Left colon (tissue), 2 donors: Measurements from ENCODE around the gene IGF2. TPM values are rescaled to one million over a fixed set of nuclear protein-coding genes. Genes with fewer than 3 reads are reported as not detected.
A peak's percentile ranks its signal among the peaks of the same experiment; 100 is the strongest.

Source experiments
- ATAC-seq: fragments of 200-7000 bp; cut with Tn5 transposase; one replicate; pipeline ENCODE4 v1.9.1; 2020; ENCODE audit warnings: mild to moderate bottlenecking, moderate library complexity
- DNase-seq, 2 donors: peaks; one replicate each; pipeline ENCODE4 v3.0.0-alpha.2; 2020
- intact Hi-C, 2 donors: fragments of 100-400 bp; cut with DNase I in 1 of 2; cut with micrococcal nuclease in 1 of 2; formaldehyde crosslinking; loops; one replicate each; pipeline versions ENCODE4 v1.11.2 to v1.14.0; 2022; cut with DNase I, micrococcal nuclease
- total RNA-seq, 2 donors: library from RNA; stranded (reverse); fragmentation: NEBNext Ultra II Directional; extraction: Animal tissue kit (Norgen Biotek cat#: 25700); gene quantifications; one replicate each; pipeline ENCODE4 v1.2.1, GENCODE V29; 2021
- donor health status: DM: no; HTN: no; CAD: no.
- donor health status: DM: yes; HTN: yes; CAD: no.

Gene IGF2
- total RNA-seq, 2 donors from 2014 or later, result 7.3 to 10.8 TPM

DNA sequence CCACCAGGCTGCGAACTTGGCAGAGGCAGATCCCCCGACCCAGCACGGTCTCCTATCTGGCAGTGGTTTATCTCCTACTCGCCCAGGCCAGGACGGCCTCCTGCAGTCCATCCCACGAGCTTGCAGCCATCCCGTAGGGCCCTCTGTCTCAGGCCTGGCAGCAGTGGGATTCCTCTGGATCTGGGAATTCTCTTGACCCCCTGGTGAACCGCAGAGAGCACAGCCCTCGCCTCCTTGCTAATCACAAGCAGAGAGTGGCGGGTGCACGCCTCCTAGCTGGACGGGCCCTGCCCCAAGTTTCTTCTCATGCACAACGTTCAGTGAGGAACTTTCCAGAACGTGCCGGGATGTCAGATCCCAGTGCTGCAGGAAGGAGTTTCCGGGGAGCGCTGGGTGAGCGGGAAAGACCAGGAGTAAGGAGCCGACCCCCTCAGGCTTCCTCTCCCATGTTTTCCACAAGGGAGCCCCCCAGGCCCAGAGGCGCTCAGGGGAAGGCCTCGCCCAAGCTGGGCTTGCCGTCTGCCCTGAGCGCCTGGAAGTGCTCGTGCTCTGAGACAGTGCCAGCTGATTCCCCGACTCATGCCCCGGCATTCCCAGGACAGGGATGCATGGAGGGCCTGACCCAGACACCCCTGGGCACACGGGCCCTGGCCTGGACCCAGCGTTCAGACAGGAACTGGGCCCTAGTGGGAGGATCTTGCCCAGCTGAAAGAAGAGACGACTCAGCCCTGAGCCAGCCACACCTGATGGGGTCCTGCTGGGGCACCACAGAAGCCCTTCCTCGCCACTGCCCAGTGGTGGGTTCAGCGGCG lies 24.6 kb downstream of the IGF2 start:
- ATAC-seq (no peak), DNase-seq (no peak)
- intact Hi-C loops, result no loop called here

DNA sequence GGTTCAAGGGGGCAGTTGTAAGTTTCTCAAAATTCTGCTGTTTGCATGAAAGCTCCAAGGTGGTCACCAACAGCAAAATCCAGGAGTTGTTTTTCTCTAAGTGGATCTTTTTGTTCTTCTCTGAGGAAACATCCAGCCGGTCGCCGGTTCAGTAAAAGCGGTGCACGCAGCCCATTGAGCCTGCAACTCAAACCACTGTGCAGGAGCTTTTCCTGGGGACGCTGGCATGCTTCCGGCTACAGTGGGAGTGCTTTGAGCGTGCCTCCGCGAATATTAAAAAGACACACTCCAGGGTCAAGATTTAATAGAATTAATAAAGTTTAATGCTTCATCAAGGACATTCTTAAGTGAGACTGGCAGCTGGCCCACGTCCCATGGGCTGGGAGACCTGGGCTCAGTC lies 25.4 kb downstream of the IGF2 start:
- ATAC-seq (no peak), DNase-seq (no peak)
- intact Hi-C loops, result no loop called here

DNA sequence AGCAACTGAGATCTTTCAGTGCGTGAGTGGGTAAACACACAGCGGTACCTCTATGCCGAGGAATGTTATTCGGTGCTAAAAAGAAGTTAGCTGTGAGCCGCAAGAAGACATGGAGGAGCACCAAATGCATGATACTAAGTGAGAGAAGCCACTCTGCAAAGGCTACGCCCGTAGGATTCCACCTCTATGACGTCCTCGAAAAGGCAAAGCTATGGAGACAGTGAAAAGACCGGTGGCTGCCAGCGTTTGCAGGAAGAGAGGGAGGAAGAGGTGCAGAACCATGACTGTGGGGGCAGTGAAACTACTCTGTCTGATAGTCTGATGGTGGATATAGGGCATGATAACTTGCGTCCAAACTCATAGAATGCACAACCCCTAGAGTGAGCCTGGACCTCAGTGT lies 28.7 kb downstream of the IGF2 start:
- ATAC-seq, result no peak

DNA sequence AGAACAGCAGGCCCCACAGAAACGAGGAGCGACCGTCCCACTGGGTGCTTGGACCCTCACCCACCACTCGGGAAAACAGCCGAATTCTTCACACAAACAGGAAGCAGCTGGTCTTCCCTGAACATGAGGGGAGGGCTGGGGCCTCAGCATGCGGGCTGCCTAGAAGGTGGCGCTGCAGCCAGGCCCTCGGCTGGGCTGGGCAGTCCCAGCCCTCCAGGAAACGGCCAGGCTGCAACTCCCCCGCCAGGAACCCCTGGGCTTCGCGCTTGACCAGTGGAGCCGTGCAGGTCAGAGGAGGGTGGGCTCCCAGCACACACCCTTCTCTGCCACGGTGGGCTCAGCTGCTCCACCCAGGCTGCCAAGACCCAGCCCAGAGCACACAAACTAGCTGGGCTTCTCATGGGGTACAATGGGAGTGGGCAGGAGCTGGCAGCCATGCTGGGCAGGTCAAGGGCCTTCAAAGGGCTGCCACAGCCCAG lies 29.6 kb downstream of the IGF2 start:
- peak in 1 of 2 donors; percentile 3 for DNase-seq
- intact Hi-C loops, result no loop called here
- no peak for ATAC-seq

More for the DNA sequence above, 28.7 kb downstream of the IGF2 start:
- intact Hi-C loops, result no loop called here
- no peak for DNase-seq

DNA sequence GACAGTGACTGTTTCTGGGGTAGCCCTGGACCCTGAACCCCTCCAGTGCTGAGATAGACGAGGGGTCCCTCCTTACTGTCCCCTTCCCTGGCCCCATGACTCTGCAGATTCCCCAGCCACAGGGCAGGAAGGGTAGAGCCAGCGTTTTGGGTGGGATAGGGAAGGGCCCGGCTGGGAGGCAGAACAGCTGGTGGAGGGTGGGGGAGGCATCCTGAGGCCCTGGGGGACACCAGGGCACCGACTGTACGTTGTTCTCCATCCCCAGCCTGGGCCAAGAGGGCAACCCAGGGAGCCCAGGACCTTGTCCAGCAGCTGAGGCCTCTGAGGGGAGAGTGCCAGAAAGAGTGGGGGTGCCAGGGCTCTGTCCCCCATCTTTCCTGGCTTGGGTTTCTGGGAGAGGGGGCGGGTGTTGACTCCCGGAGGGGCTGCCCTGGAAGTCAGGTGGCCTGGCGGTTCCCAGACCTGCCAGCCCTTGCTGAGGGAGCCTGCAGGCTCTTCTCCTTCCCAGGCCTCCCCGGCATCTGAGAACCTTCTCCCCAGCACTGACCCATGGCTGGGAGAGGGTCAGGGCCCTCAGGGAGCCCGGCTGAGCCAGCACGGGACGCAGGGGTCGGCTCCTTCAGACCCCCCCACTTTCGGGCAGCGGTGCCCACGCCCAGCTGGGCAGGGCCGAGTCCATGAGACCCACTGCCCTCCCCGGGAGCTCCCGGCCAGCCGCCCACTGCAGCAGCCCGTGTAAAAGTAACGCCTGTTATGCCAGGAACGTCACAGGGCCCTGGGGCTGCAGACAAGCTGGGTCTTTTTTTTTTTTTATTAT lies 30.3 kb downstream of the IGF2 start:
- DNase-seq, result no peak
- intact Hi-C loops, result no loop called here
- ATAC-seq, result no peak

DNA sequence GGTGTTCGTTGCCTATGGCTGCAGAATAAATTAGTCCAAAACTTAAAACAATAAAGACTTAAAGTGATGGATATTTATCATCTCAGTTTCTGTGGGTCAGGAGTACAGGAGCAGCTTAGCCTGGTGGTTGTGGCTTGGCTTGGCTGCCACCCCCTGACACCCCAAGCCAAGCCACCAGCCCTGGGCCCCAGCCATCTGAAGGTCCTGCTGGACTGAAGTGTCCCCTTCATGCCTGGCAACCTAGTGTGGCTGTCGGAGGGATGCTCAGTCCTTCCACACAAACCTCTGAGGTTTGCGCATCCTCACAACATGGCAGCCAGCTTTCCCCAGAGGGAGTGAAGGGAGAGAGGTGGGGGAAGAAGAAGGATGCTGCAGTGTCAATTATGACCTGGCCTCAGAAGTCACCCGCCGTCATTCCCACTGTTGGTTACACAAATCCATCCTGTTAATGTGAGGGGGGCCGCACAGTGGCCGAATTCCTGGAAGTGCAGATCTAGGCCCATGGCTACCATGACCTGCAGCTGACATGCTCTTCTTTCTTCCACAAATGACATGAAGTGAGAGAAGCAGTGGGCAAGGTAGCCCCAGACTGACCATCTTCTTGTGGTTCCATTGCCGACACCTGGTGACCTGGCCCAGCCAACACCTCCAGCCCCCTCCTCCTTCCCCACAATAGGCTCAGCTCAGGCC lies 31.1 kb downstream of the IGF2 start:
- intact Hi-C loops, result no loop called here
- ATAC-seq, result no peak
- DNase-seq, result no peak

DNA sequence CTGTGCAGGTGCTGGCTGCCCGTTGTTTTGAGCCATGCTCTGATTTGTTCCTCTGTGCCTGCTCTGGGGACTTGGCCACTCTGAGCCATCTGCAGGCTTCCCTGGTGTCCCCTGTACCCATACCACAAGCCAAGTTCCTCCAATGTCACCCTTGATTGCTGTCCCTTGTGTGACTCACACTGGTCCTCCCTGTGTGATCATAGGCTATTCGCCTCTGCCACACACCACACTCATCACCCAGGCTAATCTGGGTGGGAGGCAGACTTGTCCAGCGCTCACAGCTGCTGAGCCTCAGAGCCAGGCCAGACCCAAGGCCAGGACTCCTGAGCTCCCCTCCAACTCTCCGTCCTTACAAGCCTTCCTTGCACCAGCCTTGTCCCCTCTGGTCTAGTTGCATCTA lies 31.7 kb downstream of the IGF2 start:
- intact Hi-C loops, result no loop called here
- DNase-seq, result no peak
- no peak for ATAC-seq

DNA sequence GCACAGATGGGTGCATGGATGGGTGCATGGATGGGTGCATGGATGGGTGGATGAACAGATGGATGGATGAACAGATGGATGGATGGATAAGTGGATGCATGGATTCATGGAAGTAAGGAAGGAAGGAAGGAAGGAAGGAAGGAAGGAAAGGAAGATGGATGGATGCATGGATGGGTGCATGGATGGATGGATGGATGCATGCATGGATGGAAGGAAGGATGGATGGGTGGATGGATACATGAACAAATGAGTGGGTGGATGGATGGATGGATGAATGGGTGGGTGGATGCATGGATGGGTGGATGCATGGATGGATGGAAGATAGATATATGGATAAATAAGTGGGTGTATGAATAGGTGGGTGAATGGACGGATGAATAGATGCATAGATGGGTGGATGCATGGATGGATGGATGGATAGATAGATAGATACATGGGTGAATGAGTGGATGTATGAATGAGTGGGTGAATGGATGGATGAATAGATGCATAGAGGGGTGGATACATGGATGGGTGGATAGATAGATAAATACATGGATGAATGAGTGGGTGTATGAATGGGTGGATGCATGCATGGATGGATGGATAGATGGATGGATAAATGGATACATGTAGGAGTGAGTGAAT lies 32.5 kb downstream of the IGF2 start:
- intact Hi-C loops, result no loop called here
- DNase-seq (no peak), ATAC-seq (no peak)

DNA sequence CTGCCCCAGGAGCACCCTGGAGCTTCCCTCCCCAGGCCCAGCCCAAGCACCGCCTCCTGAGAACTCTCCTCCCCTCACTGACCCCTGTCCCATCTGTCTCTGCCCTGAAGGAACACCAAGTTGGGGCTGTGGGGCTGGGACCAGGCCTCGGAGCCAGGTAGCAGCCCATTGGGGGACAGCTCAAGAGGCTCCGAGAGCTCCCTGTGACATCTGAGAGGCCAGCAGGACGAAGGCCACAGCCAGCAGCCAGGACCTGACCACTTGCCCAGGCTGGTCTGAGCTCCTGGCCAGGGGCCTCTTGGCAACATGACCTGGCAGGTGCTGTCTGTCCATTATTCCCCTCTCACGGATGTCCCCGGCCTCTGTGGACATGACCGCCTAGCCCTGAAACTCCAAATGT lies 33.7 kb downstream of the IGF2 start:
- DNase-seq (peak in 1 of 2 donors; percentile 14), ATAC-seq (no peak)
- intact Hi-C loops, result no loop called here

DNA sequence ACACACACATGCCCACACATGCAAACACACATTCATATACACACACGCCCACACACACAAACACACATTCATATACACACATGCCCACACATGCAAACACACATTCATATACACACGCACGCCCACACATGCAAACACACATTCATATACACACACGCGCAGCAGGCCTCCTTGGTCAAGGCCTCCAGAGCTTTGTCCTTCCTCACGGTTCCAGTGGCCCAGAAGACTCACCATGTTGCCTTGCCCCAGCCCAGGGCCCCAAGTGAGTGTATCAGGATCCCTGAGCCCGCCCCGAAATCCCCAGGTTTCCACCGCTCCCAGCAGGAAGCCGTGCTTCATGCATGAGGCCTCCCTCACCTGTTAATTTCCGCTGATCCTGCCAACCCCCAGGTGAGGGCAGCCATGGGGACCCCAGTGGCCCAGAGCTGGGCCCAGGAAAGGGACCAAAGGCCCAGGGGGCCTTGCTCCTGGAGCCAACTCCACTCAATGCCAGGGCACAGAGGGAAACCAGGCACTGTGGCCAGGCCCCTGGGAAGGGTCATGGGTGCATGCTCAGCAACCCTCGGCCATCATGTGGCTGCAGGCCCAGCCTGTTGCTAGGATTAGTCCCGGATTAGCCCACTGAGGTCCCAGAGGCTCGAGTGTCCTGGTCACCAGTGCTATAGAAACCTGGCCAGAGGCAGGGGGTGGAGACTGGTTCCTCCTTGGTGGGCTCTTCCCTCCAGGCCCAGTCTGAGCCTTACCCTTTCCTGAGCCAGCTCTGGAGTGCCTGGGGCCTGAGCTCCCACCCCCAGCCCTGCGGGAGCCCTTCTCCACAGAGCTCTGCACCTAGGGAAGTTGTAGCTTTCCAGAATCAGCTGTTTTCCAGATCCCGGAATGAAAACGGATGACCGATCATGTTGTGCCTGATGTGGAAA lies 34.4 kb downstream of the IGF2 start:
- ATAC-seq (no peak), DNase-seq (peak in 1 of 2 donors; percentile 10)
- intact Hi-C loops, result no loop called here

DNA sequence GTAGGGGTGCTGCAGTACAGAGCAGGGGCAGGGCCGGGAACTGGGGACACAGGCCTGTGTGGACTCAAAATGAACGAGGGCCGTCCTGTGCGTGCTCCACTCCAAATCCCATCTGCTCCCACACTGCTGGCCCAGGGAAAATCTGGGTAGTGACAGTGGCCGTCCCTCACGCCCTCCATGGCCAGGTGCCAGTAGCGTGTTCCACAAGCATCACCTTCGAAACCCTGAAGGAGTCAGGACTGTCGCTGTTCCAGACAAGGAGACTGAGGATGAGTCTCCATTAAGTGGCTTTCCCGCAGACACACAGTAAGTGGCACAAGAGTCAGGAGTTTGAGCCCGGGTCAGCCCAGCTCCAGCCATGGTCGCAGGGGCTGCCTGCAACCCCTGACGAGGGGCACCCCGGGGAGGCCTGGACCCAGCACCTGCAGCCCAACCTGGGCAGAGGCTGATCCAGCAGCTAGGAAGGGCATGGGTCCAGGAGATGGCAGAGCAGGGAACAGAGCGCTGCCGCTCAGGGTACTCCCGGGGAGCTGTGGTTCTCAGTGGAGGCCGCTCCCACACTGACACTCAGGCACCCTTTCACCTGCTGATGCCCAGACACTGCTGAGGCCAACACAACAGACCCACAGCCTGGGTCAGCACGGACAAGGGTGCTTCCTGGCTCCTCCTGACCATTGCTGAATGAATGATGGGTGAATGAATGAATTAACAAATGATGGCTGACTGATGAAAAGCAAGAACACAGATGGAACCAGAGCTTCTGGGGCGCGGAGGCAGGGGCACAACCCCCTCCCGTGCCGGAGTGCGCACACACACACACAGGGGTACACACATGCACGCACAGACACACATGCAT lies 35.3 kb downstream of the IGF2 start:
- no peak for ATAC-seq
- intact Hi-C loops, result no loop called here
- DNase-seq, result peak in 1 of 2 donors; percentile 11

DNA sequence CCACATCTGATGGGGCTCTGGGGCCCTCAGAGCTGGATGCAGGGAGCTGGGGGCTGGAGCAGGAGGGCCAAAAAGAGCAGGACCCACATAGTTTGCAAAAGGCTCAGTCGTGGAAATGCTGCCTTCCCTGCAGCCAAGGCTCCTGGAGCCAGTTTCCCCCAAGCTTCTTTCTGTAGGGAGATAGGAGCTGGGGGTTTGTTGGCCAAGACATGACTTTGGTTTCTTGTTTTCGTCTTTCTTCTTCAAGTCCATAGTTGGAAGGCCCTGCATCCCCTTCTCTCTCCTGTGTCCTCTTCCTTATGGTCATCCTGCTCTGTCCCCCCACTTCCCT lies 36.3 kb downstream of the IGF2 start:
- ATAC-seq (no peak), DNase-seq (no peak)
- intact Hi-C loops, result no loop called here

DNA sequence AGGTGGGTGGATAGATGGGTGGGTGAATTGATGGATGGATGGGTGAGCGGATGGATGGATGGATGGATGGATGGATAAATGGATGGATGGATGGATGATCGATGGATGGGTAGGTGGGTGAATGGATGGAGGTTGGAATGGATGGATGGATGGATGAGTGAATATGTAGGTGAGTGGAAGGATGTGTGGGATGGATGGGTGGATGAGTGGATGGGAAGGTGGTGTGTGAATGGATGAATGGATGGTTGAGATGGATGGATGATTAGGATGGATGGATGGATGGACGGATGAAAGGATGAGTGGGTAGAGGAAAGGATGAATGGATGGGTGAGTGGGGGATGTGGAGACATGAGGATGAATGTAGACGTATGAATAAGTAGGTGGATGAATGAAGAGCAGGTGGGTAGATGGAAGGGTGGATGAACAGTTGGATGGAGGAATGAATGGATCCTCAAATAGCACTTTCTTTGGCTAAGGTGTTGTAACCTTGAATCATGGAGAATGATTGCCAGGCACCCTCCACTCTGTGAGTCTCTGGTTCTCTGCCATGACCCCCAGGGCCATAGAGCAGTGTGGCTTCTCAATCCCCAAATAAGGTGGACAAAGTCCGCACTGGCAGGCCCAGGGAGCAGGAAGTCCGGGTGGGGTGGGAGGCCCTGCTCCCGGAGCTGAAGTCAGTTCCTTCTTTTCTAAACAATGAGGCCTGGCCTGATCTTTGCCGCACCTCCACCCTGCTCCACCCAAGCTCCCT lies 36.9 kb downstream of the IGF2 start:
- ATAC-seq, result peak; percentile 70
- DNase-seq, result peak; percentile 27 to 28
- intact Hi-C loops, result no loop called here

DNA sequence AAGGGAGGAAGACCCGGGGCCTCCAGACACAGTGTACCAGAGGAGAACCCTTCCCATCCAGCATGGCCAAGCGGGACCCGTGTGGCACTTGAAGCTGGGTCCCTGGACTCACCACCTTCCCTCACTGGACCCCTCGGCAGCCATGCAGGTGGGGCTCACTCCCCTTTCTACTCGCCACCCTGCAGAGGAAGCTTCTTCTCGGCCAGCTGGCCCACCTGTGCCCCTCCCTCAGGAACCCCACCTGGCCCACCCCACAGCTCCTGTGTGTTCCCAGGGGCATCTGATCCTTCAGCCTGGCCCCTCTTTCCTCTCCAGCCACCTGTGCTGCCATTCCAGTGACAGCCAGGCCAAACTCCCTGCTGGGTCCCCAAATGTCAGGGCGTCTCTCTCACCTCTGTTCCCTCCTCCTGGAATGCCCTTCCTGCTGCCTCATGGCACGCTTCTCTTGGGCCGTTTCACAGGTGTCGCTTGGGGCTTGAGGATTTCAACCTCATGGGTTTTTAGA lies 38.0 kb downstream of the IGF2 start:
- no peak for ATAC-seq
- intact Hi-C loops, result no loop called here
- peak in 1 of 2 donors; percentile 16 for DNase-seq

DNA sequence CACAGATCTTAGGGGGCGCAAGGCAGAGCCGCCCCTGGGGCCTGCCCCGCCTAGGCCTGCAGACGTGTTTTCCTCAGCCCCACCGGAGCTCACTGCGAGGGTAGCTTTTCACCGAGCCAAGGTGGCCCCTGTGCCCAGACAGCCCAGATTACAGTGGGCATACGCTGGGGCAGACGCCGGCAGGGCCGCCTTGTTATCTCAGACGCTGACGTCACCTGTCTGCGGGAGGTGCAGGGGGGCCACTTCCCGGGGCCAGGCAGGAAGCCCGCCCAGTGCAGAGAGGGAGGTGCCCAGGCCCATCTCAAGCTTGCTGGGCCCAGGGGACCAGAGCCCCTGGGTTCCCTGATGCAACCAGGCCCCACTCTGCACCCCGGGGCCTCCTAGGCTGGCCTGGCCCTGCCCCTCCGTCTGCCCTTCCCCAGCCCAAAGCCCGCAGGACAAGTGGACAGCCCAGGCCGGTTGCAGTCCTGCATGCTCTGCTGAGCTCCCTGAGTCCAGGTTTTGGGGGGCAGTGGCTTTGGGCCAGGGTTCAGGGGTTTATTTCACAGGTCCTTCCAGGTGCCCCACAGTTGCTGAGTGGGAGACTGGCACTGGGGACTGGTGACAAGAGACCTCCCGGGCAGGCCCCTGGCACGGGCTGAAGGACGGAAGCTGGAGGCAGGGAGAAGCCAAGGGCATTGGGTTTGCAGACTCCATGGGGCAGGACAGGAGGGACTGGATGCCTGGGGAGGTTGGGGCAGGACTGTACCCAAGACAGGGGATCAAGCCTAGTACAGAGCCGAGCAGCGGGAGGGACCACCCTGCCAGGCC lies 38.6 kb downstream of the IGF2 start:
- DNase-seq (peak; percentile 34 to 35), ATAC-seq (peak; percentile 51)
- intact Hi-C loops, result no loop called here
